Renal pelvis (tissue), 4 donors: Measurements from ENCODE around the gene LHX4. TPM values are rescaled to one million over a fixed set of nuclear protein-coding genes. Genes with fewer than 3 reads are reported as not detected.

Experiments used
- DNase-seq: peaks from one replicate; pipeline ENCODE4 v3.0.0-alpha.2; 2013
- polyA plus RNA-seq, 3 donors: library from polyadenylated mRNA; unstranded; fragments of 120-200 nt; gene quantifications; one replicate each; pipeline ENCODE4 v1.2.1, GENCODE V29; 2013; ENCODE audit not compliant: insufficient read length in 3 of 3

LHX4 gene
- polyA plus RNA-seq, 3 donors = 1.5 to 4.5 (median 4.3) TPM

- no peak for DNase-seq
Observed at GRCh38 chr1:180295999-180296398, 65.9 kb downstream of the LHX4 start.

- DNase-seq = no peak
Observed at GRCh38 chr1:180299479-180300221, 69.6 kb downstream of the LHX4 start.

- no peak for DNase-seq
Observed at GRCh38 chr1:180301135-180301742, 71.2 kb downstream of the LHX4 start.

GRCh38 chr1:180309338-180309737, 79.3 kb downstream of the LHX4 start:
- no peak for DNase-seq

- DNase-seq = no peak
Observed at GRCh38 chr1:180310095-180310494, 80.0 kb downstream of the LHX4 start.

GRCh38 chr1:180311011-180311730, 81.1 kb downstream of the LHX4 start:
- no peak for DNase-seq

- no peak for DNase-seq
Observed at GRCh38 chr1:180312926-180313325, 82.9 kb downstream of the LHX4 start.

GRCh38 chr1:180327089-180327488, 97.0 kb downstream of the LHX4 start:
- DNase-seq = no peak

Other genes starting within 250 kb of the LHX4 start
- gene QSOX1, start 75.4 kb upstream of the LHX4 start, polyA plus RNA-seq = 10 to 100 TPM; 59.2 to 68.7 (median 67.7) TPM